Tibial nerve (tissue), 4 donors: ENCODE results near the gene ATP13A2. TPM values are rescaled to one million over a fixed set of nuclear protein-coding genes. Genes with fewer than 3 reads are reported as not detected.

Experiments
- DNase-seq, 2 donors: peaks; one replicate each; pipeline ENCODE4 v3.0.0-alpha.2; 2019; ENCODE audit warnings: low spot score in 2 of 2
- H3K27ac ChIP-seq, 4 donors: fragments of 200-600 bp; sonication (generic) in 3 of 4; one replicate each; pipeline ENCODE4 v1.5.1; 2017 to 2019; ENCODE audit warnings: mild to moderate bottlenecking in 1 of 4
- H3K27me3 ChIP-seq, 2 donors: fragments of 200-600 bp; sonication (generic) in 1 of 2; one replicate each; pipeline versions ENCODE4 v1.5.1 to v1.6.0; 2017 to 2019
- H3K36me3 ChIP-seq, 3 donors: fragments of 200-600 bp; sonication (generic); one replicate each; pipeline ENCODE4 v1.5.1; 2018 to 2019
- H3K4me1 ChIP-seq, 4 donors: fragments of 200-600 bp; sonication (generic) in 3 of 4; one replicate each; pipeline ENCODE4 v1.5.1; 2017 to 2019
- H3K4me3 ChIP-seq, 4 donors: fragments of 200-600 bp; sonication (generic) in 3 of 4; one replicate each; pipeline ENCODE4 v1.5.1; 2017 to 2019; ENCODE audit warnings: mild to moderate bottlenecking in 1 of 4, moderate library complexity in 1 of 4
- H3K9me3 ChIP-seq, 4 donors: fragments of 200-600 bp; sonication (generic) in 3 of 4; one replicate each; pipeline ENCODE4 v1.5.1; 2017 to 2019
- CTCF ChIP-seq, 5 experiments: fragments of 200-600 bp in 3 of 5; fragments of 450-650 bp in 2 of 5; sonication (generic) in 3 of 5; IDR thresholded peaks; one replicate each; pipeline ENCODE4 v1.5.1; 2016 to 2019; ENCODE audit warnings: antibody characterized with exemption in 5 of 5, mild to moderate bottlenecking in 3 of 5, moderate library complexity in 2 of 5
- EP300 ChIP-seq, 2 donors: sonication (generic); formaldehyde crosslinking; IDR thresholded peaks; one replicate each; pipeline ENCODE4 v1.6.1; 2017; ENCODE audit warnings: antibody characterized with exemption in 2 of 2, mild to moderate bottlenecking in 1 of 2
- POLR2A ChIP-seq, 2 donors: fragments of 450-650 bp; IDR thresholded peaks; one replicate each; pipeline ENCODE4 v1.6.1; 2017; ENCODE audit warnings: antibody characterized with exemption in 2 of 2, mild to moderate bottlenecking in 2 of 2, moderate library complexity in 2 of 2
- WGBS, 2 donors: methylation state at CpG; one replicate each; pipeline ENCODE4 v1.1.5; 2018; 5-methylcytosine and 5-hydroxymethylcytosine counted together
- total RNA-seq, 4 donors: library from RNA; depleted of rRNA; stranded (reverse); fragments of >200 nt; gene quantifications; one replicate each; pipeline ENCODE4 v1.1.0, GENCODE V29; 2016

ATP13A2 gene
- total RNA-seq, 4 donors from 2014 or later = 29.7 to 64.2 (median 42.1) TPM

DNA sequence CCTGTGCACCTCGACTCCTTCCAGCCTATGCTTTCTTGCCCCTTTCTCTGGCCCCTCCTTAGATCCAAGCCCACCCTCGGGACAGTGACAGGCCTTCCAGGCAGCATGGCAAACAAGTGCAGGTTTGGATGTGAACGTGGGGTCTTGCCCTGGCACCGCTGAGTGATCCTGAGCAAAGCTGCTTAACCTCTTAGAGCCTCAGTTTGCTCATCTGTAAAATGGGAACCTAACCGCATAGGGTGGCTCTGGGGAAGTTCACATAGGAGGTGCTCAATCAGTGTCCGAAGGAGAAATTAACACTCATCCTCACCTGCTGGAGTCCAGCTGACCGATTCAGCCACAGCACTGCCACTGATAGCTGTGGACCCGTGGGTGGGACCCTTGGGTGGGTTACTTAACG is 38.5 kb downstream of the ATP13A2 start:
- Histone ChIP-seq H3K36me3 (peaks cover 0 to 37% (median 0%) of the 10 kb centered on the region in 3 donors), H3K27ac (no peak overlapping the region), H3K27me3 (no peaks in the 10 kb centered on the region), H3K4me1 (peaks cover 0 to 32% (median 0%) of the 10 kb centered on the region in 4 donors), H3K4me3 (no peak overlapping the region), H3K9me3 (no peaks in the 10 kb centered on the region)
- TF ChIP-seq POLR2A (IDR thresholded peaks at IDR 0.05) = no peak
- no peak for TF ChIP-seq EP300 (IDR thresholded peaks at IDR 0.05)
- TF ChIP-seq CTCF (IDR thresholded peaks at IDR 0.05) = no peak
- 78 to 80% methylated on average over 7 to 9 of the region's 9 CpGs for WGBS, 2 donors
- DNase-seq = no peak

GRCh38 chr1:16972189-16972895 is 39.4 kb downstream of the ATP13A2 start:
- no peaks in the 10 kb centered on the region for H3K9me3 ChIP-seq

GRCh38 chr1:16971341-16972188 is 40.2 kb downstream of the ATP13A2 start:
- Histone ChIP-seq H3K4me1 (peaks cover 0 to 37% (median 0%) of the 10 kb centered on the region in 4 donors), H3K27me3 (no peaks in the 10 kb centered on the region), H3K4me3 (no peak overlapping the region), H3K36me3 (peaks cover 0 to 53% (median 0%) of the 10 kb centered on the region in 3 donors), H3K27ac (peak overlapping the region in 2 of 4 donors; percentile 10 to 39), H3K9me3 (no peaks in the 10 kb centered on the region)
- TF ChIP-seq POLR2A (IDR thresholded peaks at IDR 0.05) (no peak), CTCF (IDR thresholded peaks at IDR 0.05) (no peak), EP300 (IDR thresholded peaks at IDR 0.05) (no peak)
- DNase-seq = no peak
- WGBS, 2 donors = 67 to 74% methylated on average over 24 to 27 of the region's 28 CpGs

More at GRCh38 chr1:16972189-16972895, 39.4 kb downstream of the ATP13A2 start:
- Histone ChIP-seq H3K36me3 (peaks cover 0 to 46% (median 0%) of the 10 kb centered on the region in 3 donors), H3K27me3 (no peaks in the 10 kb centered on the region), H3K27ac (peak overlapping the region in 3 of 4 donors; percentile 39 to 54 (median 40)), H3K4me1 (peaks cover 0 to 34% (median 0%) of the 10 kb centered on the region in 4 donors), H3K4me3 (no peak overlapping the region)
- DNase-seq = no peak
- 71 to 73% methylated on average over 10 to 11 of the region's 11 CpGs for WGBS, 2 donors
- TF ChIP-seq POLR2A (IDR thresholded peaks at IDR 0.05) = no peak
- TF ChIP-seq CTCF (IDR thresholded peaks at IDR 0.05) = no peak
- TF ChIP-seq EP300 (IDR thresholded peaks at IDR 0.05) = no peak

DNA sequence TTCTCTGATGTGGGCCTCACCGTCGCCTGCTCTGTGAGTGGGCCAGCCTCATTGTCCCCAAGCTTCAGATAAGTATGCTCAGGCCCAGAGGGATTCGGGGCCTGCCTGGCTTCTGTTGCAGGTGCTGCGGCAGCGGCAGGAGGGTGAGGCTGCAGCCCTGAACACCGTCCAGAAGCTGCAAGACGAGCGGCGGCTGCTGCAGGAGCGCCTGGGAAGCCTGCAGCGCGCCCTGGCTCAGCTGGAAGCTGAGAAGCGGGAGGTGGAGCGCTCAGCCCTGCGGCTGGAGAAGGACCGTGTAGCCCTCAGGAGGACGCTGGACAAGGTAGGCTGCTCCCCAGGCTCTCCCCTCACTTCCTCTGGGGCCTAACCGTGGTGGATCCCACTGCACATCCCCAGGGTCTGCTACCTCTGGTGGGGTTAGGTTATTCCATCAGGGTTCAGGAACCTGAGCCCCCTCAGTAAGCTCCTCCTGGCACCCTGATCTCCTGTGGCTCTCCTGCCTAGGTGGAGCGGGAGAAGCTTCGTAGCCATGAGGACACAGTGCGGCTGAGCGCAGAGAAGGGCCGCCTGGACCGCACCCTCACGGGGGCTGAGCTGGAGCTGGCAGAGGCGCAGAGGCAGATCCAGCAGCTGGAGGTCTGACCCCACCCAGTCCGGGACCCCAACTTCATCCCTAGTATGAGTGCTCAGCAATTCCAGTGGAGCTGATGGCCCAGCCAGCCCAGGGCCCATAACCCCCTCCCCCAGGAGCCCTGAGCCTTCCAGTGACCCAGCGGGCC is 41.4 kb downstream of the ATP13A2 start:
- Histone ChIP-seq H3K4me3 (no peak overlapping the region), H3K36me3 (peaks cover 0 to 65% (median 3%) of the 10 kb centered on the region in 3 donors), H3K9me3 (no peaks in the 10 kb centered on the region), H3K4me1 (peaks cover 0 to 27% (median 0%) of the 10 kb centered on the region in 4 donors), H3K27me3 (no peaks in the 10 kb centered on the region), H3K27ac (no peak overlapping the region)
- DNase-seq = no peak
- no peak for TF ChIP-seq CTCF (IDR thresholded peaks at IDR 0.05)
- no peak for TF ChIP-seq EP300 (IDR thresholded peaks at IDR 0.05)
- TF ChIP-seq POLR2A (IDR thresholded peaks at IDR 0.05) = no peak
- 93 to 95% methylated on average over 28 of the region's 28 CpGs for WGBS, 2 donors
